Stimulated activated CD4-positive, alpha-beta T cell treated with anti-CD3 and anti-CD28 coated beads, Interleukin-1b, Interleukin-23, amount 100 ng/mL, for 1 hour (primary cell): Measurements from ENCODE around the gene CCDC152.
"Not testable (repeated sequence)": the region's sequence is repeated elsewhere in the genome, so short reads cannot be mapped to it uniquely, and the experiment has no call there.

Experiments used
- DNase-seq, 2 donors: peaks; one replicate each; pipeline ENCODE4 v3.0.0-alpha.2; 2020; ENCODE audit warnings: low read depth in 2 of 2

The CCDC152 gene

GRCh38 chr5:42812620-42813019, 56.0 kb downstream of the CCDC152 start:
- no peak for DNase-seq

- no peak for DNase-seq
Observed at GRCh38 chr5:42813533-42813932, 56.9 kb downstream of the CCDC152 start.

- not testable (repeated sequence) for DNase-seq
Observed at GRCh38 chr5:42816546-42816945, 59.9 kb downstream of the CCDC152 start.

GRCh38 chr5:42819745-42820144, 63.1 kb downstream of the CCDC152 start:
- DNase-seq, result no peak

GRCh38 chr5:42822548-42822947, 65.9 kb downstream of the CCDC152 start:
- DNase-seq, result no peak

GRCh38 chr5:42824347-42824976, 67.8 kb downstream of the CCDC152 start:
- DNase-seq, result no peak

GRCh38 chr5:42825422-42826148, 69.0 kb downstream of the CCDC152 start:
- DNase-seq, result no peak

- DNase-seq, result no peak
Observed at GRCh38 chr5:42826757-42827515, 70.3 kb downstream of the CCDC152 start.

- no peak for DNase-seq
Observed at GRCh38 chr5:42828671-42829070, 72.1 kb downstream of the CCDC152 start.

- DNase-seq, result no peak
Observed at GRCh38 chr5:42830924-42831323, 74.3 kb downstream of the CCDC152 start.

- no peak for DNase-seq
Observed at GRCh38 chr5:42832060-42832459, 75.4 kb downstream of the CCDC152 start.

- no peak for DNase-seq
Observed at GRCh38 chr5:42836070-42836769, 79.6 kb downstream of the CCDC152 start.

GRCh38 chr5:42837601-42838000, 81.0 kb downstream of the CCDC152 start:
- DNase-seq, result no peak

GRCh38 chr5:42839196-42839595, 82.6 kb downstream of the CCDC152 start:
- no peak for DNase-seq

- no peak for DNase-seq
Observed at GRCh38 chr5:42840269-42840668, 83.7 kb downstream of the CCDC152 start.

- no peak for DNase-seq
Observed at GRCh38 chr5:42840842-42841567, 84.4 kb downstream of the CCDC152 start.

GRCh38 chr5:42842921-42843641, 86.5 kb downstream of the CCDC152 start:
- DNase-seq, result no peak

GRCh38 chr5:42843675-42844292, 87.2 kb downstream of the CCDC152 start:
- no peak for DNase-seq

- DNase-seq, result not testable (repeated sequence)
Observed at GRCh38 chr5:42844408-42844807, 87.8 kb downstream of the CCDC152 start.

- DNase-seq, result no peak
Observed at GRCh38 chr5:42848545-42848944, 91.9 kb downstream of the CCDC152 start.
